K562 (cell line): ENCODE results near the gene PUSL1. TPM values are rescaled to one million over a fixed set of nuclear protein-coding genes. Genes with fewer than 3 reads are reported as not detected.

Source experiments
- AFF1 ChIP-seq, 2 experiments: fragments of 450-650 bp; IDR thresholded peaks; 2 replicates each; pipeline ENCODE4 v1.6.1; 2018; ENCODE audit warnings: mild to moderate bottlenecking in 2 of 2, low read depth in 1 of 2; ENCODE audit not compliant: partially characterized antibody in 2 of 2
- C11orf30 ChIP-seq: fragments of 450-650 bp; IDR thresholded peaks from 2 replicates; pipeline ENCODE4 v1.6.1; 2016; ENCODE audit warnings: low read depth, mild to moderate bottlenecking
- CBX1 ChIP-seq: sonication (generic); IDR thresholded peaks from 2 replicates; pipeline ENCODE4 v1.6.1; 2016; ENCODE audit warnings: antibody characterized with exemption, low read depth, mild to moderate bottlenecking
- CREB3L1 ChIP-seq: fragments of 450-650 bp; IDR thresholded peaks from 2 replicates; pipeline ENCODE4 v1.6.1; 2014; ENCODE audit warnings: low read depth, mild to moderate bottlenecking, moderate library complexity, borderline replicate concordance
- ESRRB ChIP-seq: fragments of 250-450 bp; sonication (Bioruptor Pico); IDR thresholded peaks from 2 replicates; pipeline ENCODE4 v1.5.0; 2020; ENCODE audit warnings: mild to moderate bottlenecking, moderate library complexity, borderline replicate concordance
- HBP1 ChIP-seq: fragments of 450-650 bp; formaldehyde crosslinking; IDR thresholded peaks from 2 replicates; pipeline ENCODE4 v1.4.0; 2022; ENCODE audit warnings: missing genetic modification characterization
- HDAC1 ChIP-seq, 2 experiments: fragments of 450-650 bp; IDR thresholded peaks; 2 replicates each; pipeline ENCODE4 v1.6.1; 2016 to 2017; ENCODE audit warnings: inconsistent platforms in 1 of 2, mild to moderate bottlenecking in 1 of 2, moderate library complexity in 1 of 2
- RBBP5 ChIP-seq: fragments of 200-600 bp; sonication (generic); IDR thresholded peaks from 2 replicates; pipeline ENCODE4 v1.6.1; 2012; ENCODE audit warnings: borderline replicate concordance, mild to moderate bottlenecking, low read length, control low read depth, inconsistent platforms; ENCODE audit not compliant: insufficient read depth, poor library complexity, severe bottlenecking
- SAFB ChIP-seq: fragments of 200-400 bp; formaldehyde crosslinking; IDR thresholded peaks from 2 replicates; pipeline ENCODE4 v1.6.1; 2017; ENCODE audit warnings: low read depth, low read length, borderline replicate concordance
- SIN3B ChIP-seq: fragments of 450-650 bp; IDR thresholded peaks from 2 replicates; pipeline ENCODE4 v1.6.1; 2017; ENCODE audit warnings: low read depth, mild to moderate bottlenecking, moderate library complexity
- SMARCA5 ChIP-seq: fragments of 450-650 bp; IDR thresholded peaks from 2 replicates; pipeline ENCODE4 v1.6.1; 2016
- ZNF282 ChIP-seq: sonication (generic); formaldehyde crosslinking; IDR thresholded peaks from 2 replicates; pipeline ENCODE4 v1.8.1; 2023; ENCODE audit warnings: missing genetic modification reagents
- ZNF311 ChIP-seq: fragments of 250-450 bp; sonication (Bioruptor Pico); IDR thresholded peaks from 2 replicates; pipeline ENCODE4 v1.4.0; 2020; ENCODE audit warnings: mild to moderate bottlenecking, moderate library complexity
- polyA plus RNA-seq, 8 experiments: library from polyadenylated mRNA; depleted of rRNA in 4 of 8; stranded (reverse) in 5 of 8; unstranded in 3 of 8; fragments of >200 nt; fragmentation: Nextera tagmentation in 2 of 8; fragmentation: Illumina TruSeq in 1 of 8; extraction: Ambion mirVana in 2 of 8; extraction: Trizol in 1 of 8; gene quantifications; 2 replicates each; pipeline versions ENCODE4 v1.2.1 to v1.2.3, GENCODE V29; 2011 to 2014; ENCODE audit warnings: inconsistent platforms in 1 of 8, missing spikeins in 1 of 8
- total RNA-seq, 7 experiments: library from RNA; depleted of rRNA in 6 of 7; stranded (reverse); fragments of >200 nt in 6 of 7; fragmentation: Illumina TruSeq in 2 of 7; extraction: Trizol in 2 of 7; gene quantifications; 2 replicates each; pipeline versions ENCODE4 v1.2.1 to v1.2.3, GENCODE V29; 2011 to 2021; ENCODE audit warnings: low replicate concordance in 1 of 7
- TF ChIP-seq, protein P1 (sequence below), 2 experiments: fragments of 200-800 bp in 1 of 2; sonication (Bioruptor generic) in 1 of 2; sonication (generic) in 1 of 2; formaldehyde crosslinking in 1 of 2; IDR thresholded peaks in 1 of 2; conservative IDR thresholded peaks in 1 of 2; 2 replicates each; pipeline versions ENCODE4 v1.5.0 to v1.6.1; 2016 to 2020; ENCODE audit warnings: missing compliant biosample characterization in 1 of 2, missing genetic modification characterization in 1 of 2, missing genetic modification reagents in 1 of 2
- TF ChIP-seq, protein P2 (sequence below): sonication (generic); formaldehyde crosslinking; IDR thresholded peaks from 2 replicates; pipeline ENCODE4 v1.4.0; 2020; ENCODE audit warnings: mild to moderate bottlenecking, missing genetic modification reagents

Gene PUSL1
- total and polyA plus RNA-seq, 9 of the 15 experiments (the other 6 are each of a cell fraction or from before 2014, with no cell fraction given): 0.62 to 86.9 (median 13.6) TPM

DNA sequence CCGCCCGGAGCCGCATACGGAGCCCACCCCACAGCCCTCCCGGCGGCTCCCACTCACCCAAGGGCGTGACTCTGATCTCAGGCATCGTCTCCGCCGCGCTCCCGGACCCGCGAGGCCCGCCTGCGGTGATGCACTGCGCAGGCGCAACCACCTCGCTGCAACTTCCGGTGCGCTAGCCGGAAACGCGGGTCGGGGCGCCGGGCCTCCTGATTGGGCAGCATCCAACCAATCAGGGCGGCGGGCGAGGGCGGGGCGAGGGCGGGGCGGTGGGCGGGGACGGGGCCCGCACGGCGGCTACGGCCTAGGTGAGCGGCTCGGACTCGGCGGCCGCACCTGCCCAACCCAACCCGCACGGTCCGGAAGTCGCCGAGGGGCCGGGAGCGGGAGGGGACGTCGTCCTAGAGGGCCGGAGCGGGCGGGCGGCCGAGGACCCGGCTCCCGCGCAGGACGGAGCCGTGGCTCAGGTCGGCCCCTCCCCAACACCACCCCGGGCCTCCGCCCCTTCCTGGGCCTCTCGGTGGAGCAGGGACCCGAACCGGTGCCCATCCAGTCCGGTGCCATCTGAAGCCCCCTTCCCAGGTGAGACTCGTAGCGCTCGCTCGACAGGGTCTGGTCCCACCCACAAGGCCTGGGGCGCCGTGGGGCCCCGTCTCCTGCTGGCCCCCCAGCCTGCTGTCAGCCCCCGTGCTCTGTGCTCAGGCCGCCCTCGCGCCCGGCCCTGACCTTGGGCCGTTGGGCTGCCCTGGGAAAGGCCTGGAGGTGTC is 16.3 kb downstream of the PUSL1 start, which contains the start of the genes CPTP and INTS11 (continued):
- TF ChIP-seq ESRRB: no peak
- no peak; the same call in 1 of the 2 replicates for TF ChIP-seq CBX1
- TF ChIP-seq SIN3B: peak; percentile 6; the same call in 1 of the 2 replicates
- peak; percentile 81 for TF ChIP-seq C11orf30
- TF ChIP-seq SAFB: peak; percentile 58; the same call in 1 of the 2 replicates
- TF ChIP-seq, protein P1, sequence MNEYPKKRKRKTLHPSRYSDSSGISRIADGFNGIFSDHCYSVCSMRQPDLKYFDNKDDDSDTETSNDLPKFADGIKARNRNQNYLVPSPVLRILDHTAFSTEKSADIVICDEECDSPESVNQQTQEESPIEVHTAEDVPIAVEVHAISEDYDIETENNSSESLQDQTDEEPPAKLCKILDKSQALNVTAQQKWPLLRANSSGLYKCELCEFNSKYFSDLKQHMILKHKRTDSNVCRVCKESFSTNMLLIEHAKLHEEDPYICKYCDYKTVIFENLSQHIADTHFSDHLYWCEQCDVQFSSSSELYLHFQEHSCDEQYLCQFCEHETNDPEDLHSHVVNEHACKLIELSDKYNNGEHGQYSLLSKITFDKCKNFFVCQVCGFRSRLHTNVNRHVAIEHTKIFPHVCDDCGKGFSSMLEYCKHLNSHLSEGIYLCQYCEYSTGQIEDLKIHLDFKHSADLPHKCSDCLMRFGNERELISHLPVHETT (CRISPR knock-in tag; conservative IDR thresholded peaks at IDR 0.05 in 1 of 2, IDR thresholded peaks at IDR 0.05 in 1 of 2): no peak; a peak in 1 of 4 replicates
- peak in 1 of 2 experiments; percentile 69; a peak in 2 of 4 replicates for TF ChIP-seq HDAC1 (IDR thresholded peaks at IDR 0.05)
- TF ChIP-seq ZNF311: no peak
- TF ChIP-seq AFF1 (IDR thresholded peaks at IDR 0.05; ENCODE audit: low read depth in 1 of 2, partially characterized antibody in 2 of 2): no peak
- TF ChIP-seq HBP1 (CRISPR knock-in tag): no peak
- TF ChIP-seq, protein P2, sequence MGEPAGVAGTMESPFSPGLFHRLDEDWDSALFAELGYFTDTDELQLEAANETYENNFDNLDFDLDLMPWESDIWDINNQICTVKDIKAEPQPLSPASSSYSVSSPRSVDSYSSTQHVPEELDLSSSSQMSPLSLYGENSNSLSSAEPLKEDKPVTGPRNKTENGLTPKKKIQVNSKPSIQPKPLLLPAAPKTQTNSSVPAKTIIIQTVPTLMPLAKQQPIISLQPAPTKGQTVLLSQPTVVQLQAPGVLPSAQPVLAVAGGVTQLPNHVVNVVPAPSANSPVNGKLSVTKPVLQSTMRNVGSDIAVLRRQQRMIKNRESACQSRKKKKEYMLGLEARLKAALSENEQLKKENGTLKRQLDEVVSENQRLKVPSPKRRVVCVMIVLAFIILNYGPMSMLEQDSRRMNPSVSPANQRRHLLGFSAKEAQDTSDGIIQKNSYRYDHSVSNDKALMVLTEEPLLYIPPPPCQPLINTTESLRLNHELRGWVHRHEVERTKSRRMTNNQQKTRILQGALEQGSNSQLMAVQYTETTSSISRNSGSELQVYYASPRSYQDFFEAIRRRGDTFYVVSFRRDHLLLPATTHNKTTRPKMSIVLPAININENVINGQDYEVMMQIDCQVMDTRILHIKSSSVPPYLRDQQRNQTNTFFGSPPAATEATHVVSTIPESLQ: no peak
- no peak for TF ChIP-seq SMARCA5
- TF ChIP-seq CREB3L1: no peak
- peak; percentile 81 for TF ChIP-seq RBBP5
- TF ChIP-seq ZNF282 (CRISPR knock-in tag): 0 out of 2 replicates have a peak, but pooled peaks have one; percentile 76
